Heart right ventricle (tissue), 16 donors: Measurements from ENCODE around the gene MACROD2. TPM values are rescaled to one million over a fixed set of nuclear protein-coding genes. Genes with fewer than 3 reads are reported as not detected.

Source experiments
- ATAC-seq, 8 donors: fragments of 200-7000 bp; cut with Tn5 transposase; one replicate each; pipeline ENCODE4 v1.9.1; 2020; ENCODE audit warnings: mild to moderate bottlenecking in 8 of 8, moderate library complexity in 8 of 8, moderate number of reproducible peaks in 1 of 8
- DNase-seq, 2 donors: peaks; one replicate each; pipeline ENCODE4 v3.0.0-alpha.2; 2020
- H3K27ac ChIP-seq, 10 donors: fragments of 200-600 bp; sonication (generic) in 2 of 10; one replicate each; pipeline versions ENCODE4 v1.5.0 to v1.8.0; 2020 to 2022; ENCODE audit warnings: mild to moderate bottlenecking in 3 of 10
- H3K27me3 ChIP-seq, 7 donors: fragments of 200-600 bp; one replicate each; pipeline ENCODE4 v1.8.0; 2021 to 2022; ENCODE audit warnings: mild to moderate bottlenecking in 2 of 7
- H3K36me3 ChIP-seq, 9 donors: fragments of 200-600 bp; sonication (generic) in 1 of 9; one replicate each; pipeline versions ENCODE4 v1.5.0 to v1.8.0; 2020 to 2022; ENCODE audit warnings: mild to moderate bottlenecking in 2 of 9
- H3K4me1 ChIP-seq, 9 donors: fragments of 200-600 bp; sonication (generic) in 1 of 9; one replicate each; pipeline versions ENCODE4 v1.5.0 to v1.8.0; 2020 to 2022; ENCODE audit warnings: mild to moderate bottlenecking in 4 of 9
- H3K4me3 ChIP-seq, 10 donors: fragments of 200-600 bp; sonication (generic) in 2 of 10; one replicate each; pipeline versions ENCODE4 v1.5.0 to v1.8.0; 2020 to 2022; ENCODE audit warnings: mild to moderate bottlenecking in 7 of 10, moderate library complexity in 2 of 10
- H3K9me3 ChIP-seq, 11 donors: fragments of 200-600 bp in 10 of 11; sonication (generic) in 2 of 11; one replicate each; pipeline versions ENCODE4 v1.5.0 to v1.8.0; 2013 to 2022; ENCODE audit warnings: mild to moderate bottlenecking in 2 of 11, control low read depth in 1 of 11, moderate library complexity in 1 of 11
- WGBS, 2 donors: extraction: QIAGEN DNeasy Blood & Tissue Kit; methylation state at CpG; one replicate each; pipeline ENCODE4 v1.1.7; 2013; ENCODE audit warnings: inconsistent platforms in 1 of 2; 5-methylcytosine and 5-hydroxymethylcytosine counted together
- intact Hi-C, 10 donors: fragments of 100-400 bp; cut with DNase I; formaldehyde crosslinking; loops; one replicate each; pipeline versions ENCODE4 v1.11.1 to v1.14.2; 2022
- polyA plus RNA-seq, 2 donors: library from polyadenylated mRNA; stranded (reverse); fragments of 200-250 nt; gene quantifications; one replicate each; pipeline ENCODE4 v1.2.3, GENCODE V29; 2013
- total RNA-seq, 10 donors: library from RNA; stranded (reverse); fragmentation: NEBNext Ultra II Directional in 3 of 10; extraction: Animal tissue kit (Norgen Biotek cat#: 25700) in 3 of 10; gene quantifications; one replicate each; pipeline versions ENCODE4 v1.2.1 to v1.2.4, GENCODE V29; 2021 to 2023
- TF ChIP-seq, protein P1 (sequence below), 9 donors: fragments of 200-600 bp; sonication (generic) in 2 of 9; IDR thresholded peaks; one replicate each; pipeline versions ENCODE4 v1.5.0 to v1.8.0; 2021 to 2022; ENCODE audit warnings: antibody characterized with exemption in 9 of 9, mild to moderate bottlenecking in 5 of 9, moderate library complexity in 1 of 9
- donor health status: Arrhythmogenic right ventricular cardiomyopathy.
- donor health status: ischemic (EF 13 %, LVEDD 7.1; RV severe dilation, severe dysfunction).
- donor health status: healthy with polysubstance abuse.
- donor health status: DM: no; HTN: yes; CAD: no.
- donor health status: DM: no; HTN: no; CAD: no.
- donor health status: ischemic (EF 25% LVEDD 6.9; RV normal size, moderate dysfunction).
- donor health status: ischemic (EF 25% LVEDD 5.7; RV mildly dilated, moderate dysfunction).
- donor health status: healthy.
- donor health status: DM: yes; HTN: yes; CAD: no.
- donor health status: Ischemic cardiomyopathy.
- donor health status: ischemic (EF 35%, LVEDD 5.7; RV mildly dilated, moderate dysfunction).
- donor health status: nonischemic (EF 11% LVEDD 7.7; RV severe dilation, severe dysfunction).
- donor health status: DM: yes; HTN: yes; CAD: no.
- donor health status: PGD.
- donor health status: ischemic (EF 29% LVEDD 5.4; RV normal size, mild dysfunction).
- donor health status: nonischemic (EF 23%, LVEDD 6.1; RV moderate dilation, normal function).

MACROD2 gene
- total and polyA plus RNA-seq, 12 donors, result 0.28 to 6.4 (median 4.1) TPM

DNA sequence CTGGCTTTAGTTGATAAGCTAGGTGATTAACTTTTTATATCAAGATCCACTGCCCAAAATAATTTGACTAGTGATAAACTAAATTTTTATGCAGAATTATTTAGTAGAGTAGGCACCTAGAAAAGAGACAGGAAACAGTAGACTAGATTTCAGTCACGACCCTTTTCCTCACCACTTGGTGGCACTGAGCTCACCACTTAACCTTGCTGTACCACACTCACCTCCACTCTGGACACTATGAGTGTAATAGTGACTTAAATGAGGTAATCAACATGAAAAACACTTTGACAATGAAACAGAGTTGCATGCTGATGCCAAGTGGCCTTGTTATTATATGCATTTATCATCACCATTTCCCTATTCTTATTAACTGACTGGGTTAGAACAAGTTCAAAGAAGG is 1847.6 kb downstream of the MACROD2 start:
- 52 to 59% methylated on average over 1 of the region's 1 CpG for WGBS, 2 donors
- peaks cover 0 to 6% (median 0%) of the 10 kb centered on the region in 11 donors for H3K9me3 ChIP-seq
- TF ChIP-seq, protein P1, sequence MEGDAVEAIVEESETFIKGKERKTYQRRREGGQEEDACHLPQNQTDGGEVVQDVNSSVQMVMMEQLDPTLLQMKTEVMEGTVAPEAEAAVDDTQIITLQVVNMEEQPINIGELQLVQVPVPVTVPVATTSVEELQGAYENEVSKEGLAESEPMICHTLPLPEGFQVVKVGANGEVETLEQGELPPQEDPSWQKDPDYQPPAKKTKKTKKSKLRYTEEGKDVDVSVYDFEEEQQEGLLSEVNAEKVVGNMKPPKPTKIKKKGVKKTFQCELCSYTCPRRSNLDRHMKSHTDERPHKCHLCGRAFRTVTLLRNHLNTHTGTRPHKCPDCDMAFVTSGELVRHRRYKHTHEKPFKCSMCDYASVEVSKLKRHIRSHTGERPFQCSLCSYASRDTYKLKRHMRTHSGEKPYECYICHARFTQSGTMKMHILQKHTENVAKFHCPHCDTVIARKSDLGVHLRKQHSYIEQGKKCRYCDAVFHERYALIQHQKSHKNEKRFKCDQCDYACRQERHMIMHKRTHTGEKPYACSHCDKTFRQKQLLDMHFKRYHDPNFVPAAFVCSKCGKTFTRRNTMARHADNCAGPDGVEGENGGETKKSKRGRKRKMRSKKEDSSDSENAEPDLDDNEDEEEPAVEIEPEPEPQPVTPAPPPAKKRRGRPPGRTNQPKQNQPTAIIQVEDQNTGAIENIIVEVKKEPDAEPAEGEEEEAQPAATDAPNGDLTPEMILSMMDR (IDR thresholded peaks at IDR 0.05), result peak in 1 of 9 donors; percentile 9
- no peak overlapping the region for H3K27ac ChIP-seq
- no peaks in the 10 kb centered on the region for H3K27me3 ChIP-seq
- ATAC-seq, result no peak
- no peak overlapping the region for H3K4me3 ChIP-seq
- intact Hi-C loops, result no loop called here
- no peaks in the 10 kb centered on the region for H3K4me1 ChIP-seq
- no peaks in the 10 kb centered on the region for H3K36me3 ChIP-seq
- no peak for DNase-seq

DNA sequence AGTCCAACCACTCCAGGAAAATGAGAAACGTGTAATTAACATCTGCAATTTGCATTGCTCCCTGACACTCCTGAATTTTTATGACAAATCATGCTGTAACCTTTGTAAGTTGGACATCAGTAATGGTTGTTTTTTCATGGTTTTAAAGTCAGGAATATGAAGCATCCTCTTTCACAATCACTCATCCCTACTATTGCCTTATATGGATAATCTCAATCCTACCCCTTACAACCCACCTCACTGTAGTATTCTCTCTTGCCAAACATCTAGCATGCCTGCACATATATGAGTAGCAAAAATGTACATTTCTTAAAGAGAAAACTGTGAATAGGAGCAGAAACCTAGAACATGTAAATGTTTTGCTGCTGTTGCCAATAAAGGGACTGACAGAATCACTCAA is 1848.5 kb downstream of the MACROD2 start:
- WGBS, 2 donors, result 73 to 74% methylated on average over 1 of the region's 1 CpG
- H3K27me3 ChIP-seq, result no peaks in the 10 kb centered on the region
- ATAC-seq (no peak), DNase-seq (no peak)
- no peak overlapping the region for H3K27ac ChIP-seq
- H3K36me3 ChIP-seq, result no peaks in the 10 kb centered on the region
- no peaks in the 10 kb centered on the region for H3K4me1 ChIP-seq
- H3K9me3 ChIP-seq, result peaks cover 0 to 6% (median 0%) of the 10 kb centered on the region in 11 donors
- TF ChIP-seq, protein P1 (IDR thresholded peaks at IDR 0.05), result no peak
- intact Hi-C loops, result no loop called here
- H3K4me3 ChIP-seq, result no peak overlapping the region

DNA sequence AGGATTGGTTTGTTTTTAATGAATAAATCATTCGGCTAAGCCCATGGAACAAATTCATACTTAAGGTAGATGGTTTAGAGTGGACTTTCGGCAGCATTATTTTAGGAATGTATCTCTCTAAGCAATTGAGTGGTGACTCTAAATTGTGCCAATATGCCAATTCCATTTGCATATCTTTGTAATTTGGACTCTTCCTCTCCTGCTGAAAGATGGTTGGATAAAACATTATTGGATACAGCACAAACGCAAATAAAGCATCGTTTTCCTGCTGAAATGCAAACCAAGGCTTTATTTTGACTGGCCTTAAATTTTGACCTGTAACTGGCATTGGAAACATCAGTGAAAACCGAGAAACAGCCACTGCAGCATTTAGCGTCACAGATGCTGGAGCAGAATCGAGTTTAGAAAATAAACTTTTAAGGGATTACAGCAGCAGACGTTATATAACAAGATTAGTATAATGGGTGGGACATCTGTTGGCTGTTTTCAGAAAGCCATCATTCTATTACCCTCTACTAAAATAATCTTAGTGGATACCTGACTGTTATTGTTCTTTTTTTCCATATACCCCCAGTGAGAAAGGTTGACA is 1852.0 kb downstream of the MACROD2 start:
- H3K9me3 ChIP-seq, result no peaks in the 10 kb centered on the region
- no peak for ATAC-seq
- WGBS, 2 donors, result 71 to 81% methylated on average over 8 of the region's 8 CpGs
- H3K36me3 ChIP-seq, result no peaks in the 10 kb centered on the region
- TF ChIP-seq, protein P1 (IDR thresholded peaks at IDR 0.05), result no peak
- no peaks in the 10 kb centered on the region for H3K27me3 ChIP-seq
- DNase-seq, result no peak
- H3K4me1 ChIP-seq, result no peaks in the 10 kb centered on the region
- intact Hi-C loops, result no loop called here
- no peak overlapping the region for H3K4me3 ChIP-seq
- H3K27ac ChIP-seq, result no peak overlapping the region

DNA sequence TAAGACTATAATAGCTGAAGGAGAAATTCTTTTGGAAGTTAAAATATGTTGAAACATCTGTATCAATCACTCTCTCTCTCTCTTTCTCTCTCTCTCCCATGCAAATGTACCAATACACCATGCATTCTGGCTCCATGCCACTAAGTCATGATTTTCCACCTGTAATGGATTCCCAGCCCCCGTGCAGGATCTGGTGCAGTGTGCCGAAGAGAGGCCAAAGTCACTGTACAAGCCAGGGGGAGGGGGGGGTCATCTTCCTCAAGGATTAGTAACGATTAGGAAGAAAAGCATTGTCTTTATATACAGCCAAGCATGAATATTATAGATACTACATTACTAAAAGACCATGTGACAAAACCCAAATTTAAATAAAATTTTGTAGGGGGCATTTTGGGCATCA is 1852.8 kb downstream of the MACROD2 start:
- Histone ChIP-seq H3K4me3 (no peak overlapping the region), H3K27ac (no peak overlapping the region), H3K4me1 (no peaks in the 10 kb centered on the region), H3K27me3 (no peaks in the 10 kb centered on the region), H3K9me3 (no peaks in the 10 kb centered on the region), H3K36me3 (no peaks in the 10 kb centered on the region)
- DNase-seq (no peak), ATAC-seq (no peak)
- WGBS, 2 donors, result 89 to 90% methylated on average over 3 of the region's 3 CpGs
- TF ChIP-seq, protein P1 (IDR thresholded peaks at IDR 0.05), result no peak
- intact Hi-C loops, result no loop called here
